NT2/D1 (cell line): ENCODE results near the gene PA2G4.

Source experiments
- DNase-seq: peaks from one replicate; pipeline ENCODE4 v3.0.0-alpha.2; 2011; ENCODE audit warnings: low read depth, low spot score
- H3K27me3 ChIP-seq: 2 replicates; pipeline ENCODE4 v1.6.0; 2011; ENCODE audit warnings: mild to moderate bottlenecking; ENCODE audit not compliant: insufficient read length, insufficient read depth
- H3K36me3 ChIP-seq: 2 replicates; pipeline ENCODE4 v1.6.1; 2011; ENCODE audit warnings: mild to moderate bottlenecking, low read length, mixed read lengths; ENCODE audit not compliant: insufficient read depth, insufficient read length
- H3K4me1 ChIP-seq: 2 replicates; pipeline ENCODE4 v1.5.1; 2011; ENCODE audit not compliant: insufficient read depth, insufficient read length
- H3K4me3 ChIP-seq: 2 replicates; pipeline ENCODE4 v1.5.1; 2011; ENCODE audit warnings: low read depth; ENCODE audit not compliant: insufficient read length
- H3K9ac ChIP-seq: 2 replicates; pipeline ENCODE4 v1.6.0; 2011; ENCODE audit warnings: low read depth; ENCODE audit not compliant: insufficient read length
- H3K9me3 ChIP-seq: 2 replicates; pipeline ENCODE4 v1.5.1; 2011; ENCODE audit warnings: mild to moderate bottlenecking, low read length; ENCODE audit not compliant: insufficient read depth
- SUZ12 ChIP-seq: IDR thresholded peaks from 2 replicates; pipeline ENCODE4 v1.6.1; 2011; ENCODE audit not compliant: insufficient read length, insufficient read depth; ENCODE audit errors: extremely low read depth
- YY1 ChIP-seq: IDR thresholded peaks from 2 replicates; pipeline ENCODE4 v1.6.1; 2011; ENCODE audit not compliant: insufficient read length, insufficient read depth
- ZNF274 ChIP-seq: IDR thresholded peaks from 2 replicates; pipeline ENCODE4 v1.6.1; 2011; ENCODE audit warnings: mild to moderate bottlenecking, low read depth, low read length

The PA2G4 gene

DNA sequence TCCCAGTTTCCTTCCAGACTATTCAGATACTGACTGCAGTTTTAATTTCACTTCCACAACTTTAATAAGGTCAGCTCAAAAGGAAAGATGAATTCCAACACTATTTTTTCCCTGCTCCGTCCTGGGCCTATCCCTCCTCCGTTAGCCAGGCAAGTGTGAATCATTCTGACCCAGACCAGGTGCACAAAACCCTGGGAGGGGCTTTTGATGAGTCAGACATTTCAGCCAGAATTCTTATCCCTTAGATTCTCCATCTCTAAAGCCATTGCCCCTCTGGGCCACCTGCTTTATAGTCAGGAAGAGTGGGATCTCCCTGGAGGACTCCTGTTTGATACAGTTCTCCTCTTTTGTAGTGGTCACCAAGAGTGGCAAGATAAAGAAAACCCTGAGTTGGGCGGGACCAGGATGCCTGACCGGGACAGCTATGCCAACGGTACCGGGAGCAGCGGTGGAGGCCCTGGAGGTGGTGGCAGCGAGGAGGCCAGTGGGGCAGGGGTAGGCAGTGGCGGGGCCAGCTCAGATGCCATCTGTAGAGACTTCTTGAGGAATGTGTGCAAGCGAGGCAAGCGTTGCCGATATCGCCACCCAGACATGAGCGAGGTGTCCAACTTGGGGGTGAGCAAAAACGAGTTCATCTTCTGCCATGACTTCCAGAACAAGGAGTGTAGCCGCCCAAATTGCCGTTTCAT, 15.9 kb downstream of the PA2G4 start:
- Histone ChIP-seq H3K9ac (no peak overlapping the region), H3K4me1 (no peaks in the 10 kb centered on the region), H3K9me3 (no peaks in the 10 kb centered on the region), H3K27me3 (no peaks in the 10 kb centered on the region), H3K36me3 (peaks cover 36% of the 10 kb centered on the region), H3K4me3 (no peak overlapping the region)
- DNase-seq = no peak
- TF ChIP-seq YY1 = no peak
- TF ChIP-seq ZNF274 = no peak
- TF ChIP-seq SUZ12 = no peak

DNA sequence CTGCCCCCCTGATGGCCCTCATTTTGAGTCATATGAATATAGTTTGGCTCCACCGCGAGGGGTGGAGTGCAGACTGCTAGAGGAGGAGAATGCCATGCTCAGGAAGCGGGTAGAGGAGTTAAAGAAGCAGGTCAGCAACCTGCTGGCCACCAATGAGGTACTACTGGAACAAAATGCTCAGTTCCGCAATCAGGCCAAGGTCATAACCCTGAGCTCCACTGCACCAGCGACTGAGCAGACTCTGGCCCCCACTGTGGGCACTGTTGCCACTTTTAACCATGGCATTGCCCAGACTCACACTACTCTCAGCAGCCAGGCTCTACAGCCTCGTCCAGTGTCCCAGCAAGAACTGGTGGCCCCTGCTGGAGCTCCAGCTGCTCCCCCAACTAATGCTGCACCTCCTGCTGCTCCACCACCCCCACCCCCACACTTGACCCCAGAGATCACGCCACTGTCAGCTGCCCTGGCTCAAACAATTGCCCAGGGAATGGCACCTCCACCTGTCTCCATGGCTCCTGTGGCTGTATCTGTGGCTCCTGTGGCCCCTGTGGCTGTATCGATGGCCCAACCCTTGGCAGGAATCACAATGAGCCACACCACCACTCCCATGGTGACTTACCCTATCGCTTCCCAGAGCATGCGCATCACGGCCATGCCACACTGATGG, 17.0 kb downstream of the PA2G4 start:
- Histone ChIP-seq H3K9ac (no peak overlapping the region), H3K4me3 (no peak overlapping the region), H3K9me3 (no peaks in the 10 kb centered on the region), H3K27me3 (no peaks in the 10 kb centered on the region), H3K4me1 (no peaks in the 10 kb centered on the region), H3K36me3 (peaks cover 36% of the 10 kb centered on the region)
- DNase-seq = no peak
- TF ChIP-seq ZNF274 = no peak
- no peak for TF ChIP-seq YY1
- no peak for TF ChIP-seq SUZ12

DNA sequence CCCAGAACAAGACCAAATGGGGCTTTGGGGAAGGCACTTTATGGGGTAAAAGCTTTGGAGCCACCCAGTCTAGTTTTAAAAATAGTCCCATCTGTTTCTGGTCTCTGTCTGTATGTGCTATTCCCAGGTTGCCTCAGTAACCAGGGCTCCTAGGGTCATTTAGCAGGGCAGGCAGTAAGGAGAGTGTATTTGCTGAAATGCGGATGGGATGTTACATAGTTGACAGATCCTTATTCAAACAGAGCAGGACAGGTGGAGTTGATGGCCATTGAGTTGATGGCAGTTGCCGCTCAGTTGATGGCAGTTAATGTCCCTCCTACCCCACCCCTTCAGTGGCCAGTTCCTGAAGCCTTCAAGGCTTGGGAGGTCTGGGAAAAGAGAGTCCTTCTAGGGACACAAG, 18.3 kb downstream of the PA2G4 start:
- H3K9me3 ChIP-seq = no peaks in the 10 kb centered on the region
- H3K4me3 ChIP-seq = no peak overlapping the region
- DNase-seq = no peak
- H3K4me1 ChIP-seq = peaks cover 2% of the 10 kb centered on the region
- peaks cover 26% of the 10 kb centered on the region for H3K36me3 ChIP-seq
- H3K9ac ChIP-seq = no peak overlapping the region
- TF ChIP-seq SUZ12 = no peak
- TF ChIP-seq ZNF274 = no peak
- TF ChIP-seq YY1 = no peak
- no peaks in the 10 kb centered on the region for H3K27me3 ChIP-seq

DNA sequence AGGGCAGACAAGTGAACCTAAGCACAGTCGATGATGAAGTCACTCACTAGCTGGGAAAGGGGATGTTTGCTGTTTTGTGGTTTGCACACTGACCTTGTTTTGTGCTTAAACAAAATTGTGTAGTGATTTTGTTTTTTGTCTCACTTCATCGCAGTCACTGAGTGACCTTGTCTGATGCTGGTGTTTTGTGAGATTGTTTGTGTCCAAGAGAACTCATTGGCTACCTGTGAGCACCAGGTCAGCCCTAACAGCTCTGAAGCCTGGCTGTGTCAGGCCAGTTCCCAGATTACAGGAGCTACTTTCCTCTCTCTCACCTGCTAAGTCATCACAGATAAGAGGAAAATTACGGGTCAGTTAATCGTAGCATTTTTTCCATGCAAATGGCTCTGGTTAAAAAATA, 19.8 kb downstream of the PA2G4 start:
- Histone ChIP-seq H3K4me3 (no peak overlapping the region), H3K27me3 (no peaks in the 10 kb centered on the region), H3K36me3 (peaks cover 23% of the 10 kb centered on the region), H3K4me1 (peaks cover 2% of the 10 kb centered on the region), H3K9ac (no peak overlapping the region), H3K9me3 (no peaks in the 10 kb centered on the region)
- TF ChIP-seq ZNF274 = no peak
- no peak for TF ChIP-seq YY1
- TF ChIP-seq SUZ12 = no peak
- DNase-seq = no peak

DNA sequence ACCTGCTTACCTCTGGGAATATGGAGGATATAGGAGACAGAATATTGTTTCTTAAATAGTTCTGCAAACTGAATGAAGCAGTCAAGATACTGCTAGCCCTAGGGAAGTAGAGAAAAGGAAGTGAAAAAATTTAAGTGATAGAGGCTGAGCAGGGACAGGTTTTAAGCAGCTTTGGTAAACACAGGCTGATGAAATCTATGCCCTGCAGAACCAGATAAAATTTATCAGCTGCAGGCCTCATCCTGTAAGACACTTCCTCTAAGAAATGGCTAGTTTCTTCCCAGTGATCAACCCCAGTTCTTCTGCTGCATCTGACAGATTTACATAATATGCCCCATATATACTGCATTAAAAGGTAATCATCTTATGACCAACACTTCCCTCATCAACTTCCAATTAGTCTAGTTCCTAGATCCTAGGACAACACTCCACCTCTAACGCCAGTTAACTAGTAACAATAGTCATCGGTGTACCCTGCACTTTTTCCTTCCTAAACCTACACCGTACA, 22.4 kb downstream of the PA2G4 start:
- H3K36me3 ChIP-seq = peaks cover 23% of the 10 kb centered on the region
- DNase-seq = no peak
- H3K27me3 ChIP-seq = no peaks in the 10 kb centered on the region
- TF ChIP-seq YY1 (no peak), SUZ12 (no peak), ZNF274 (no peak)
- H3K9me3 ChIP-seq = peaks cover 15% of the 10 kb centered on the region
- peaks cover 6% of the 10 kb centered on the region for H3K4me1 ChIP-seq
- H3K9ac ChIP-seq = peak overlapping the region; percentile 29
- no peak overlapping the region for H3K4me3 ChIP-seq

DNA sequence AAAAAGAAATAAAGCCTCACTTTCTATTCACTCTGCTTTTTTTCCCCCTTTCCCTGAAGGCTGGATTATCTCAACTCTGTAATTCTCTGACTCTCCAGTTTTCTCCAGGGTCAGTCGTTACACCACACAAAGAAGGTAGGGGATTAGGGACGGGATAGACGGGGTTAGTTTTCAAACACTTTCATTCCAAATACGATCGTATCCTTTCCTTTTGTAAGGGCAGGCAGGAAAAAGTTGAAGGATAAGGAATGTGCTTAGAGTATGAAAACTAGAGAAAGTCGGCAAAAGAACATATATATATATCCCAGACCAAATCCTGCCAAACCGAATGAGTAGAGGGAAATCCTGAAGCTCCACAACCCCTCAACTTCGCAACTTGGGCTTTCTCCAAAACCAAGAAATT, 23.1 kb downstream of the PA2G4 start:
- Histone ChIP-seq H3K36me3 (peaks cover 25% of the 10 kb centered on the region), H3K9ac (peak overlapping the region; percentile 61), H3K9me3 (peaks cover 15% of the 10 kb centered on the region), H3K4me3 (no peak overlapping the region), H3K27me3 (no peaks in the 10 kb centered on the region), H3K4me1 (peaks cover 6% of the 10 kb centered on the region)
- TF ChIP-seq SUZ12 (no peak), ZNF274 (no peak), YY1 (no peak)
- DNase-seq = no peak

DNA sequence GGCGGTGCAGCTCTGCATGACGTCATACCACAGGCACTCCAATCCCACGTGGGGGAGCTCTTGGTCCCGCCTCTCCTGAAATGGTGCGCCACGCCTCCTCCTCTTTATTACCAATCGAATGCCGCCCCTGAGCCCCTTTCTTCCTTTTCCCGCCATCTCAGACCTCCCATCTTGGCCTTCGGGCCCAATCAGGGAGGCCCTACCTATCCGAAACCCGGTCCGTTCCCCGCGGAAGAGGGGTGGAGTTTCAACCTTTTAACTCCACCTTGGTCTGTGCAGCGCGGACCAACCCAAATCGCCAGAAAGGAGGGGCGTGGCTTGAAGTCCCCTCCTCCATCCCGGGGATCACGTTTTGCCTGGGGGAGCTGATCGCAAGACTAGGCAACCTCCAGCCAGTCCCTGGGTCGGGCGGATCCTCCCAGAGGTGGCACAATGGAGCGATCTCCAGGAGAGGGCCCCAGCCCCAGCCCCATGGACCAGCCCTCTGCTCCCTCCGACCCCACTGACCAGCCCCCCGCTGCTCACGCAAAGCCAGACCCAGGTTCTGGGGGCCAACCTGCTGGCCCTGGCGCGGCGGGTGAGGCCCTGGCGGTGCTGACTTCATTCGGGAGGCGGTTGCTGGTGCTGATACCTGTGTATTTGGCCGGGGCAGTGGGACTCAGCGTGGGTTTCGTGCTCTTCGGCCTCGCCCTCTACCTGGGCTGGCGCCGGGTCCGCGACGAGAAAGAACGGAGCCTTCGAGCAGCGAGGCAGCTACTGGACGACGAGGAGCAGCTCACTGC, 23.7 kb downstream of the PA2G4 start, which contains the start of gene ESYT1:
ESYT1 (plus strand) TSS at position 380 of the 782 bp plus-strand sequence; CDS start at position 433, 53 bp downstream.
- Histone ChIP-seq H3K4me1 (peaks cover 6% of the 10 kb centered on the region), H3K27me3 (no peaks in the 10 kb centered on the region), H3K36me3 (peaks cover 29% of the 10 kb centered on the region), H3K9me3 (peaks cover 15% of the 10 kb centered on the region), H3K9ac (peak within 1 kb of the TSS; percentile 98), H3K4me3 (peak within 1 kb of the TSS; percentile 95)
- DNase-seq = peak; percentile 100
- TF ChIP-seq YY1 (no peak), SUZ12 (no peak), ZNF274 (no peak)
